GM18858 (cell line): ENCODE data around the gene BTBD3.

ENCODE experiments used
- ATAC-seq: cut with Tn5 transposase; IDR thresholded peaks from one replicate; pipeline ENCODE4 v1.9.1; 2021; ENCODE audit not compliant: unreplicated experiment

The BTBD3 gene

GRCh38 chr20:11965602-11966001 lies 47.9 kb downstream of the BTBD3 start:
- ATAC-seq, result no peak

- ATAC-seq, result no peak
Observed at GRCh38 chr20:11966186-11966585, 48.5 kb downstream of the BTBD3 start.

GRCh38 chr20:11970243-11970836 lies 52.6 kb downstream of the BTBD3 start:
- ATAC-seq, result no peak

- no peak for ATAC-seq
Observed at GRCh38 chr20:11972478-11972877, 54.8 kb downstream of the BTBD3 start.
